GM18505 (cell line): ENCODE data around the gene TMEM132C.

Experiments
- ATAC-seq: cut with Tn5 transposase; IDR thresholded peaks from one replicate; pipeline ENCODE4 v1.9.1; 2021; ENCODE audit not compliant: unreplicated experiment
- POLR2A ChIP-seq: IDR thresholded peaks from 4 replicates; pipeline ENCODE4 v1.6.1; 2011; ENCODE audit warnings: borderline replicate concordance; ENCODE audit not compliant: insufficient read depth, insufficient read length; ENCODE audit errors: extremely low read depth

Gene TMEM132C

DNA sequence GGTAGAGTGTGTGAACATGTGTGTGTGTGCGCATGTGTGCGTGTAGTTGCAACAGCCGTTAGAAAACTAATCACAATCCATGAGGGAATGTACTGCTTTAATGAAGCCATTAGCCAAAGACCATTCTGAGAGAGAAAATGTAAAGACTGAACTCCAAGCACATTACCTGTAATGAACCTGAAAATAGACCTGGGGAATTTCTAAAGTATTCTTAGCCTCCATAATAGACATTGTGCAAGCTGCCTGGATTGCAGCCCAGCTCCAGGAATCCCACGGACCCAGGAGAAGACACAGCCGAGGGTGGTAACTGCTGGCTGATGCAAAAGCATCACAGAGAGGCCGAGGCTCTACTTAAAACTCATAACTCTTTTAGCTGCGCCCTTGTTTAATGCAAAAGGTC, 400.2 kb downstream of the TMEM132C start:
- no peak for ATAC-seq
- TF ChIP-seq POLR2A: no peak

- no peak for ATAC-seq
- TF ChIP-seq POLR2A: no peak
These were observed 404.6 kb downstream of the TMEM132C start for GRCh38 chr12:128671528-128672042.

DNA sequence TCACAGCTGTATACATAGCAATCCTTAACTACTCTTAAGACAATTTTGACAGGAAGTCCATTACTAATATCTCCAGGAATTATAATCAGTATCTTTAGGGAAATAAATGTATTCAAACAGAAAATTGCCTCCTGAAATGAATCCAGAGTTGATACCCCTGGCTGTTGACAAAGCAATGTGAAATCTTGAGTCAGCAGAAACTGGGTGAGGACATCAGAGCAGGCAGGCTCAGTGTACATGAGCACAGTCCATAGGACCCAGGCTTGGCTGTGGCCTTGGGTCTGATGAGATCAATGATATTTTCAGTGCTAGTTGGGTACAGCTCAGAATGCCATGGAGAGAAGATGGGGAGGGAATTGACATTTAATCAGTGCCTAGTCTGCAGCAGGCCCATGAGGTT, 405.5 kb downstream of the TMEM132C start:
- ATAC-seq: no peak
- no peak for TF ChIP-seq POLR2A

DNA sequence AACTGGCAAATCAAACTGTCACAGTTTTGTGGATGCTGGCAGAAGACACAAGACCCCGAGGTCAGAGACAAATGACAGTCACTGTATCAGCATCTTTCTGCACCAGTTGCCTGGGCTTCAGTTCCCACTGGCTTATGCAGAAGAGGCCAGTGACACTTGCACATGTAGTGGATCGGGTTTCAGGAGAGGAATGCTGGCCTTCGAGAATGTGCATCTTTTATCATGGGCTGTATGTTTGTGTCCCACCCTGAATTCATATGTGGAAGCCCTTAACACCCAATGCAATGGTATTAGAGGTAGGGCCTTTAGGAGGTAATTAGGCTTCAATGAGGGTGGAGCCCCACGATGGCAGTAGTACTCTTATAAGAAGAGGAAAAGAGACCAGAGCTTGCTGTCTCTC, 405.9 kb downstream of the TMEM132C start:
- no peak for TF ChIP-seq POLR2A
- ATAC-seq: no peak

DNA sequence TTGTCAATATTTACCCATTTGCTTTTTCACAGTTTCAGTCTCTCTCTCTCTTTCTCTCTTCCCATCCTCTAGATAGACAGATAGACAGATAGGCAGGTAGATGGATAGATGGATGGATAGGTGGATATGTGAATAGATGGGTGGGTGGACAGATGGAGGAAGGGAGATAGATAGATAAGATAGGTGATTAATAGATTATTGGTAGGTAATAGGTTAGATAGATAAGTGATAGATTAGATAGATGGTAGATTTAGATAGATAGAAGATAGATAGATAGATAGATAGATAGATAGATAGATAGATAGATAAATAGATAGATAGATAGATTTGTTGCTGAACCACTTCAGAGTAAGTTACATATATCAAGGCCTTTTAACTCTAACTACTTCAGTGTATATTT, 408.6 kb downstream of the TMEM132C start:
- ATAC-seq: no peak
- TF ChIP-seq POLR2A: no peak

GRCh38 chr12:128680555-128680954, 413.6 kb downstream of the TMEM132C start:
- ATAC-seq: no peak
- TF ChIP-seq POLR2A: no peak

DNA sequence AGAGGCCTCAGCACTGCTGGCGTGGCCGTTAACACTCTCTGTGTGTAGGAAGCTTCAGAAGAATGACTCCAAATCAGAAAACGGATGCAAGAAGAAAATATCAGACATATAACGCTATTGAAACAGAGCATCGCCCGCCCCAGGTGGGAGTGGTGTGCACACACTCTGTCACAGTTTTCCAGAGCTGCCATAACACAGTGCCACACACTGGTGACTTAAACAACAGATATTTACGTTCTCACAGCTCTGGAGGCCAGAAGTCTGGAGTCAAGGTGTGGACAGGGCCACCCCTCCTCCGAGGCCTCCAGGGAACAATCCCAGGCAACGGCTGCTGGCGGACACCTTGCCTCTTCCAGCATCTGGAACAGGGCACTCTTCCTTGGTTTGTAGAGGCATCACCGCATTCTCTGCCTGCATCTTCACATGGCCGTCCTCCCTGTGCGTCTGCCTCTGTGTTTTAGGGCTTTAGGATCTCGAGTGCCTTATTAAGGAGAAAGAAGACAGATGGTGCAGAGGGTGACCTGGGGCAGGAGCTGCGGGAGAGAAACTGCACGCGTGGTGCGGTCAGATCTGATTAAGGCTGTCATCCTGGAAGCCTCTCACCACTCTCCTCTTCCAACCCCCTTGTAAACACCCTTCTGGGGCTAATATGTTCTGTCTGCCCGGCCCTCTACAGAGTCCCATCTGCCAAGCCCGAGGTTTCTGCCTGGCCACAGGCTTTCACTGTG, 415.7 kb downstream of the TMEM132C start:
- ATAC-seq: no peak
- no peak for TF ChIP-seq POLR2A

DNA sequence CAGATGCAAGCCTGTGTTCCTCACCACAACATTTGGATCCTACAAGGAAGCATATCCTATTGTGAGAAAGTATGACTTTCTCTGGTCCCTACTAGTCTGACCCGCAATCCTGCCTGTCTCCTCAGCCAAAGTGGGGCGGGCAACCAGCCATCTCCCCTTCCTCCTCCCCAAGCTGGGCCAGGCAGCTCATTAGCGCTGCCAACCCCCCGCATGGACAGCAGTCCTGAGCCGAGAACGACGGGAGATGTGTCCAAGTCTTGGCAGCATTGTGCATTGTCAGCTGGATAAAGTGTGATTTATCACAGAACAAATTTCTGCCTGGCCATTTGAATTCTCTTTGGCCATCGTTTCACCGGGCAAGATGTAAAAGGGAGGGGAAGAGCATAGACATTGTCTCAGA, 417.4 kb downstream of the TMEM132C start:
- no peak for TF ChIP-seq POLR2A
- no peak for ATAC-seq

DNA sequence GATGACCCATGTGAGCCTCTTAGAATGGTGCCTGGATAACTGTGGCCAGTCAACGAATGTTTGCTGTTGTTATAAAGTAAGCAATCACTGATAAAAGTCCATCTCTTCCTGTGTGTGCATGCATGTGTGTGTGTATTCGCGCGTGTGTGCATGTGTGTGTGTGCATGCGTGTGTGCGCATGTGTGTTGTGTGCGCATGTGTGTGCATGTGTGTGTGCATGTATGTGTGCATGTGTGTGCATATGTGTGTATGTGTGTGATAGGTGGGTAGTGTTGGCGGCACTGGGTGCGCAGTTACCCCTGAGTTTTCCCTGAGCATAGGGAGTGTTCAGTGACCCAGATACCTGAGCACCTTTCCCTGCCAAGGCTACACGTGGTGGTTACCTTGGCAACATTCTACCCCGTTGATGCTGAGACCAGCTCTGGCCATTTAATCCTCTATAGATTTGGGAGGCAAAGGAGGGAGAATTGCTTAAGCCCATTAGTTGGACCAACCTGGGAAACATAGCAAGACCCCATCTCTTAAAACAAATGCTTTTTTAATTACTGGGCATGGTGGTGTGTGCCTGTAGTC, 419.0 kb downstream of the TMEM132C start:
- TF ChIP-seq POLR2A: no peak
- ATAC-seq: no peak

- no peak for ATAC-seq
- no peak for TF ChIP-seq POLR2A
These were observed 420.9 kb downstream of the TMEM132C start for GRCh38 chr12:128687851-128688250.

GRCh38 chr12:128690641-128691040, 423.7 kb downstream of the TMEM132C start:
- no peak for ATAC-seq
- no peak for TF ChIP-seq POLR2A

DNA sequence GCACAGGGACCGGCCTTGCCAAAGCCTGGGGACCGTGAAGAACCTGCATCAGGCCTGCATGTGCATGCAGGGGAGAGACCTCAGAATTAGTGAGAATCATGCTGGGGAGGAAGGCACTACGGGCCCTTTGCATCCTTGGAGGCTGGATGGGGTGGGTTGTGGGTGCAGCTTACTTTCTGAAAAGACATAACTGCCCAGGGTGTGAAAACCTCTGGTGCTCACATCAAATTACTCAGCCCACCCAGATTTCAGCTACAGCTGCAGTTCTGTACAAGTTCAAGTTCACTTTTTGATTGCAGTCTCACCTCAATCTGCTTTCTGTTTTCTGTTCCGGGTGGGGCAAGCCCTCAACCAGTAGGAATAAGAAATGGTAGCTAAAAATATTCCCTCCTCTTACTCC, 426.1 kb downstream of the TMEM132C start:
- no peak for ATAC-seq

GRCh38 chr12:128693771-128694170, 426.8 kb downstream of the TMEM132C start:
- TF ChIP-seq POLR2A: no peak
- ATAC-seq: no peak

More for the DNA sequence above, 426.1 kb downstream of the TMEM132C start:
- no peak for TF ChIP-seq POLR2A

- TF ChIP-seq POLR2A: no peak
- no peak for ATAC-seq
These were observed 427.5 kb downstream of the TMEM132C start for GRCh38 chr12:128694445-128694844.

DNA sequence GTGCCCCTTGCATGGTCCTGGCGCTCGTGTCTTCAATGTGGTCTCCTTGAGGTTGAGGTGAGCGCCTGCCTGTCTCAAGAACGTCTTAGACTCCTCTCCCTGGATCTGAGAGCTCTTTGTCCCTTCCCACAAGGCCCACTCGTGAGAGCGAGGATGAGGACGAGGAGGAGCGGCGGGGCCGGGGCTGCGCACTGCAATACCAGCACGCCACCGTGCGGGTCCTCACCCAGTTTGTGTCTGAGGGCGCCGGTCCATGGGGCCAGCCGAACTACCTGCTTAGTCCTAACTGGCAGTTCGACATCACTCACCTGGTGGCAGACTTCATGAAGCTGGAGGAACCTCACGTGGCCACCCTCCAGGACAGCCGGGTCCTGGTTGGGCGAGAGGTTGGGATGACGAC, 428.7 kb downstream of the TMEM132C start:
- ATAC-seq: no peak
- TF ChIP-seq POLR2A: no peak

DNA sequence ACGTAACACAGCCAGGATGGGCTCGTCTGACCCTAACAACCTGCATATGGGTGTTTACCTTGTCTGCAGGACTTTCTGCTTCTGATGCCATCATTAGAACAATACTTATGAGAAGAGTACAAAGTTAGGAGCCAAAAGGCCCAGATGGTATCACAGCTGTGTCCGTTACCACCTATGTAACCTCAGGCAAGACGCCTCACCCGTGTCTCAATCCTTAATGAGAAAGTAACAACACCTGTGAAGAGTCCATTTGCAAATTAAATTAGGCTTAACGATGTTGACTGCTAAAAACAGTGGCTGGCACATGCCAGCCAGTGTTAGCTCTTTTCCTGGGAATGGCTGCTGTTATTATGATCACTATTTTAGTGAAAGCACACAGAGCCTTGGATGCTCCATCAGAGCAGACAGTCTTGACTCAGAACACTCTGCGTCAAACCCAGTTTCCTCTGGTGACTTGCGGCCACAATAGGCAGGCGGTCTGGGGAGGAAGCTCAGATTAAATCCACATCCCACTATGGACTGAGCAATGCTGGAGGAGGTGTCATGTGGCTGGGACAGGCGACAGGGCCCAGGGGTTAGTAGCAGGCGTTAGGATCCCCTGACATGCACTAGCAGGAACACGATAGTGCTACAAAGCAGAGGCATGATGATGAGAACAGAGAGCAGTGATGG, 431.5 kb downstream of the TMEM132C start:
- no peak for ATAC-seq
- no peak for TF ChIP-seq POLR2A
